Endothelial cell of umbilical vein (primary cell): ENCODE results near the gene DACT3.

Source experiments
- EZH2 ChIP-seq: IDR thresholded peaks from 2 replicates; pipeline ENCODE4 v1.6.1; 2012; ENCODE audit warnings: borderline replicate concordance, low read depth, mild to moderate bottlenecking, moderate library complexity, low read length, inconsistent platforms; ENCODE audit not compliant: severe bottlenecking
- FOS ChIP-seq: IDR thresholded peaks from 2 replicates; pipeline ENCODE4 v1.6.1; 2011; ENCODE audit warnings: mild to moderate bottlenecking, low read length, moderate library complexity, borderline replicate concordance; ENCODE audit not compliant: insufficient read depth
- GATA2 ChIP-seq: IDR thresholded peaks from 2 replicates; pipeline ENCODE4 v1.7.0; 2011; ENCODE audit warnings: low read depth, mild to moderate bottlenecking, moderate library complexity, mixed read lengths, low read length; ENCODE audit not compliant: insufficient read length, insufficient read depth
- JUN ChIP-seq: IDR thresholded peaks from 2 replicates; pipeline ENCODE4 v1.6.1; 2011; ENCODE audit warnings: borderline replicate concordance, low read depth; ENCODE audit not compliant: insufficient read length, insufficient read depth
- MYC ChIP-seq: IDR thresholded peaks from one replicate; pipeline ENCODE4 v1.6.1; 2011; ENCODE audit warnings: mild to moderate bottlenecking, low read depth, low read length
- POLR2A ChIP-seq: IDR thresholded peaks from 2 replicates; pipeline ENCODE4 v1.6.1; 2012; ENCODE audit warnings: low read depth, mild to moderate bottlenecking, control low read depth, low read length
- POLR2AphosphoS5 ChIP-seq: IDR thresholded peaks from 2 replicates; pipeline ENCODE4 v1.6.1; 2012; ENCODE audit warnings: low read depth, mild to moderate bottlenecking, control low read depth, low read length, moderate library complexity; ENCODE audit not compliant: insufficient read depth
- TF ChIP-seq, protein P1 (sequence below), 2 donors: IDR thresholded peaks; 1 replicate in 1 of 2; 2 replicates in 1 of 2; pipeline ENCODE4 v1.5.1; 2011; ENCODE audit warnings: low read length in 2 of 2, mild to moderate bottlenecking in 2 of 2, moderate library complexity in 2 of 2, control low read depth in 1 of 2, inconsistent platforms in 1 of 2, low read depth in 1 of 2; ENCODE audit not compliant: insufficient read depth in 1 of 2; ENCODE audit errors: extremely low read depth in 1 of 2
- TF ChIP-seq, protein P2 (sequence below): IDR thresholded peaks from 2 replicates; pipeline ENCODE4 v1.6.1; 2011; ENCODE audit not compliant: insufficient read depth, insufficient read length

DNA sequence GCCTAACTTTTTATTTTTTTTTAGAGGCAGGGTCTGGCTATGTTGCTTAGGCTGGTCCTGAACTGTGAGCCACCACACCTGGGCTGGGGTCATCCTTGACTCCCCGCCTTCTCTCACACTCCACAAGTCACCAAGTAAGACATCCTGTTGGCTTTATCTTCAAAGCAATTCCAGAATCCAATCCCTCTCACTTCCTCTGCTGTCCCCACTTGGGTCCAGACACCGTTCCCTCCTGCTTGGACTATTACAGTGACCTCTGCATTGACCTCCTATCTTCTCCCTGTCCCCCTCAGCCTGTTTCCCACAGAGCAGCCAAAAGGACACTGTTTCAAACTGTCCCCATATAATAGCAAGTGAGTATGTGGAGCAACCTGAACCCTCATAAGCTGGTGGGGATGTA lies 20.3 kb downstream of the DACT3 start:
- TF ChIP-seq, protein P1, sequence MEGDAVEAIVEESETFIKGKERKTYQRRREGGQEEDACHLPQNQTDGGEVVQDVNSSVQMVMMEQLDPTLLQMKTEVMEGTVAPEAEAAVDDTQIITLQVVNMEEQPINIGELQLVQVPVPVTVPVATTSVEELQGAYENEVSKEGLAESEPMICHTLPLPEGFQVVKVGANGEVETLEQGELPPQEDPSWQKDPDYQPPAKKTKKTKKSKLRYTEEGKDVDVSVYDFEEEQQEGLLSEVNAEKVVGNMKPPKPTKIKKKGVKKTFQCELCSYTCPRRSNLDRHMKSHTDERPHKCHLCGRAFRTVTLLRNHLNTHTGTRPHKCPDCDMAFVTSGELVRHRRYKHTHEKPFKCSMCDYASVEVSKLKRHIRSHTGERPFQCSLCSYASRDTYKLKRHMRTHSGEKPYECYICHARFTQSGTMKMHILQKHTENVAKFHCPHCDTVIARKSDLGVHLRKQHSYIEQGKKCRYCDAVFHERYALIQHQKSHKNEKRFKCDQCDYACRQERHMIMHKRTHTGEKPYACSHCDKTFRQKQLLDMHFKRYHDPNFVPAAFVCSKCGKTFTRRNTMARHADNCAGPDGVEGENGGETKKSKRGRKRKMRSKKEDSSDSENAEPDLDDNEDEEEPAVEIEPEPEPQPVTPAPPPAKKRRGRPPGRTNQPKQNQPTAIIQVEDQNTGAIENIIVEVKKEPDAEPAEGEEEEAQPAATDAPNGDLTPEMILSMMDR (IDR thresholded peaks at IDR 0.05; ENCODE audit: extremely low read depth in 1 of 2, insufficient read depth in 1 of 2, low read depth in 1 of 2, low read length in 2 of 2), result no peak
- no peak for TF ChIP-seq POLR2AphosphoS5
- TF ChIP-seq POLR2A, result no peak
- no peak for TF ChIP-seq EZH2
- TF ChIP-seq, protein P2, sequence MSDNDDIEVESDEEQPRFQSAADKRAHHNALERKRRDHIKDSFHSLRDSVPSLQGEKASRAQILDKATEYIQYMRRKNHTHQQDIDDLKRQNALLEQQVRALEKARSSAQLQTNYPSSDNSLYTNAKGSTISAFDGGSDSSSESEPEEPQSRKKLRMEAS, result no peak
- no peak for TF ChIP-seq FOS
- no peak for TF ChIP-seq MYC
- TF ChIP-seq GATA2, result no peak
- no peak for TF ChIP-seq JUN
